ENCODE results near the gene ZBP1. TPM values are rescaled to one million over a fixed set of nuclear protein-coding genes. Genes with fewer than 3 reads are reported as not detected.

The ZBP1 gene
- total RNA-seq, 1 experiment from 2014 or later: 2.9 TPM

DNA sequence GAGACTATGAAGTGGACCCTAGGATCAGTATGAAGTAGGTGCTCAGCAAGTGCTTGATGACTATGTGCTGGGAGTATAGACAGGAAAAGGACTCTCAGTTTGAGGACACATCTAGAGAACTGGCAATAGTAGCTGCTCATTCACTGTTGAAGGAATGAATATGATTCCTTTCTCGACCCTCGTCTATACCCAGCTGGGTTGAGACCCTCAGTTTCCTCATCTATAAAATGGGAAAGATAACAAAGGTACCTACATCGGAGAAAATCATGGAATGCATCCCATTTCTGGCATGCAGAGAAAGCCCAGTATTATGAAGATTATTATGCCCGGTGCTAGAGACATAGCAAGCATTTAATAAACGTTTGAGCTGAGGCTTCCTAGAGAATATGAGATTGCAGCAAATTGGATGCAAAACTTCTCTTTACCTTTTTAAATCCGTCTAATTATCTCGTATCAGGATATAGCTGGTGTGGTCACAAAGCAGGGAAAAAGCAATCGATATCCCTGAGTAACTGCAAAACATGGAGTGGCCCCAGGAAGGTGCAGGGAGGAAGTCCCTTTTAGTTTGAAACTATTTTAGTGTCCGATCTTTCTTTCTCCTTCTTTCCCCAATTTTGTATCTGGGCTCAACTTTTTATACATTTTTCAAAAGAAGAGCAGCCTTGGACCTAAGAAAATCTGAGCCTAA lies 62.2 kb downstream of the ZBP1 start:
- Histone ChIP-seq H3K27ac (ENCODE audit: low read length) (no peak overlapping the region), H3K79me2 (ENCODE audit: low read length) (no peaks in the 10 kb centered on the region), H3K9me2 (replicated peaks; ENCODE audit: insufficient read depth, low read length) (no peaks in the 10 kb centered on the region), H2AFZ (ENCODE audit: low read length) (no peak overlapping the region), H3K9me3 (ENCODE audit: low read length) (no peaks in the 10 kb centered on the region), H3K36me3 (ENCODE audit: insufficient read depth, low read length) (no peaks in the 10 kb centered on the region), H4K20me1 (ENCODE audit: insufficient read depth, low read depth, low read length) (no peaks in the 10 kb centered on the region; the same call in 1 of the 2 replicates), H3K4me3 (ENCODE audit: low read length) (no peak overlapping the region), H3K27me3 (ENCODE audit: low read length) (no peaks in the 10 kb centered on the region), H3K9ac (ENCODE audit: low read length) (no peak overlapping the region), H3K4me1 (ENCODE audit: low read length) (no peaks in the 10 kb centered on the region), H3K4me2 (ENCODE audit: low read depth, low read length, poor library complexity, severe bottlenecking) (no peak overlapping the region)
- DNase-seq: no peak

DNA sequence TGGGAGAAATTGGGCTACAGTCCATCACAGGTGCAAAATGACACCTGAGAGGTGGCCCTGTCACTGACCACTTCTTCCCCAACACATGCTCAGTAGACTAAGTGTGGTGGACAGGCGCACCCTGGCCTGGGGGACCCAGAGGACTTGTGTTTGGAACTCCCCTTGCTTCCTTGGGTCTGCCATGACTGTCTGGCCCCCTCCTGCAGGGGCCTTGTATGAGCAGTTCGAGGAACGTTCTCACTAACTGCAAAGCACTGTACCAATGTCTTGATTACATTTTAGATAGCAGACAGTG lies 63.3 kb downstream of the ZBP1 start:
- Histone ChIP-seq H3K9me3 (ENCODE audit: low read length) (no peaks in the 10 kb centered on the region), H3K27ac (ENCODE audit: low read length) (no peak overlapping the region), H3K4me2 (ENCODE audit: low read depth, low read length, poor library complexity, severe bottlenecking) (no peak overlapping the region), H3K9me2 (replicated peaks; ENCODE audit: insufficient read depth, low read length) (no peaks in the 10 kb centered on the region), H3K79me2 (ENCODE audit: low read length) (no peaks in the 10 kb centered on the region), H3K27me3 (ENCODE audit: low read length) (no peaks in the 10 kb centered on the region), H3K4me1 (ENCODE audit: low read length) (no peaks in the 10 kb centered on the region), H3K9ac (ENCODE audit: low read length) (no peak overlapping the region), H4K20me1 (ENCODE audit: insufficient read depth, low read depth, low read length) (no peaks in the 10 kb centered on the region; the same call in 1 of the 2 replicates), H2AFZ (ENCODE audit: low read length) (no peak overlapping the region), H3K36me3 (ENCODE audit: insufficient read depth, low read length) (no peaks in the 10 kb centered on the region), H3K4me3 (ENCODE audit: low read length) (no peak overlapping the region)
- no peak for DNase-seq

DNA sequence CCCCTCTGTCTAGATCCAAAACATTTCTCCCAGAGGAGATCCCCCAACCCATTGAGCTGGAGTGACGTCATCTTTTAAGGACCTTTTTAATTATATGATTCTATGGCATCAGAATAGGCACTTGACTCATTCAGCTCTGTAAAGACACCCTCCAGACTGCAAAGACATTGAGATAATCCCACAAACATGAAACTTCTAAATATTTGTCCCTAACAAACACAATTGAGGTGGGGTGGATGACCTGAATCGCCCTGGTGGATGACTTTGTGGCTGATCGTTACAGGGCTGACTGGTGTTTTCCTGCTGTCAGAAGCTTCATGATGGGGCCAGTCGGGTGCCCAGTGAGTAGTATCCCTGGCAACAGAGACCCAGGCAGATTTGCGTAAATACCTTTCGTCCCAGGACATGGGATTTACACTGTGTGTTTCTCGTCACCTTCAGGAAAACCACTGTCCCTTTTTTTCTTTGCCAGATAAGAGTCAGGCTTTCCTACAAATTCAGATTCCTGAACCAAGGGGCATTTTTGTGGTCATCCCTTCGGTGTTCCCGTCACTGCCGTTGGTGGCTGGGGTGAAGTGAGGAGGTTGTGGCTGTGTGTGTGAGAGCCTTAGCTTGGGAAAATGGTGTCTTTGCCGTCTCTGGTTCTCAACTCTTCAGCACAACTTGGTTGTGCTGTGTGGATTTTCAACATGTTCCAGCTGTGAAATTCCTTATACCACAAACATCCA lies 64.6 kb downstream of the ZBP1 start:
- no peaks in the 10 kb centered on the region for H3K79me2 ChIP-seq (ENCODE audit: low read length)
- no peaks in the 10 kb centered on the region for H3K27me3 ChIP-seq (ENCODE audit: low read length)
- H3K4me3 ChIP-seq (ENCODE audit: low read length): no peak overlapping the region
- no peak for DNase-seq
- H3K36me3 ChIP-seq (ENCODE audit: insufficient read depth, low read length): no peaks in the 10 kb centered on the region
- H3K27ac ChIP-seq (ENCODE audit: low read length): no peak overlapping the region
- no peaks in the 10 kb centered on the region for H3K9me3 ChIP-seq (ENCODE audit: low read length)
- H3K4me1 ChIP-seq (ENCODE audit: low read length): no peaks in the 10 kb centered on the region
- H2AFZ ChIP-seq (ENCODE audit: low read length): no peak overlapping the region
- peaks cover 3% of the 10 kb centered on the region; the same call in 1 of the 2 replicates for H4K20me1 ChIP-seq (ENCODE audit: insufficient read depth, low read depth, low read length)
- no peak overlapping the region for H3K4me2 ChIP-seq (ENCODE audit: low read depth, low read length, poor library complexity, severe bottlenecking)
- H3K9me2 ChIP-seq (replicated peaks; ENCODE audit: insufficient read depth, low read length): no peaks in the 10 kb centered on the region
- H3K9ac ChIP-seq (ENCODE audit: low read length): no peak overlapping the region

Other genes starting within 250 kb of the ZBP1 start
- gene RBM38, start 229.0 kb downstream of the ZBP1 start, total RNA-seq (2014; rRNA removed; shearing (Covaris generic); ENCODE audit: low replicate concordance): 261 and 436 TPM in 2 replicates
- not detected in 2 replicates for gene CTCFL, start 95.3 kb downstream of the ZBP1 start, total RNA-seq (2014; rRNA removed; shearing (Covaris generic); ENCODE audit: low replicate concordance)
- 1.2 and 2.5 TPM in 2 replicates for gene PCK1, start 59.3 kb downstream of the ZBP1 start, total RNA-seq (2014; rRNA removed; shearing (Covaris generic); ENCODE audit: low replicate concordance)
- 1.6 and 1.9 TPM in 2 replicates for gene PMEPA1, start 89.6 kb upstream of the ZBP1 start, total RNA-seq (2014; rRNA removed; shearing (Covaris generic); ENCODE audit: low replicate concordance)